Activated naive CD4-positive, alpha-beta T cell treated with anti-CD3 and anti-CD28 coated beads, Interleukin-2, amount 50 U/mL, for 24 hours (primary cell): Measurements from ENCODE around the gene STH.

Experiments used
- H3K27ac Mint-ChIP-seq: one replicate; pipeline ENCODE4 v1.8.0; 2021; ENCODE audit warnings: mild to moderate bottlenecking, mixed read lengths
- H3K27me3 Mint-ChIP-seq: one replicate; pipeline ENCODE4 v1.8.0; 2021; ENCODE audit warnings: mixed read lengths
- H3K36me3 Mint-ChIP-seq: one replicate; pipeline ENCODE4 v1.8.0; 2021; ENCODE audit warnings: mixed read lengths
- H3K4me1 Mint-ChIP-seq: one replicate; pipeline ENCODE4 v1.8.0; 2021; ENCODE audit warnings: mixed read lengths
- H3K4me3 Mint-ChIP-seq: one replicate; pipeline ENCODE4 v1.8.0; 2021; ENCODE audit warnings: mild to moderate bottlenecking, mixed read lengths
- H3K9me3 Mint-ChIP-seq: one replicate; pipeline ENCODE4 v1.8.0; 2021; ENCODE audit warnings: mixed read lengths

Gene STH

DNA sequence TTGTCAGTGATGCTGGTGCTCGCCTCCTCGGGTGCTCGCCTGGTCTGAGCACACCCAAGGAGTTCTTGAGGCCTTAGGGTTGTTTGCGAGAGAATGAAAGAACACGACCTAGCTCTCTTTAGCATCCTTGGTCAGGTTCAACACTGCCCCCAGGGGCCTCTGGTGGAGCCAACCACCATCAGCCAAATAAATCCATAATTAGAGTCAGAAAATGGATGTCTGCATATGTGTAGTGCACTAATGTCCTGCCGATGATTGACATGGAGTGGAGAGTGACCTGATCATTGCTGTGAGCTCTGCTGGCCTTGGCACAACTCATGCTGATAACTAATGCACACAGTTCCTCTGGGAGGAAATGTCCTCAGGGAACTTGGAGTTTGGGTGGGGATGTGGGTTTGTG, 8.2 kb upstream of the STH start:
- H3K36me3 Mint-ChIP-seq: no peaks in the 10 kb centered on the region
- no peak overlapping the region for H3K27ac Mint-ChIP-seq
- no peaks in the 10 kb centered on the region for H3K9me3 Mint-ChIP-seq
- no peak overlapping the region for H3K4me3 Mint-ChIP-seq
- H3K27me3 Mint-ChIP-seq: no peaks in the 10 kb centered on the region
- H3K4me1 Mint-ChIP-seq: no peaks in the 10 kb centered on the region

DNA sequence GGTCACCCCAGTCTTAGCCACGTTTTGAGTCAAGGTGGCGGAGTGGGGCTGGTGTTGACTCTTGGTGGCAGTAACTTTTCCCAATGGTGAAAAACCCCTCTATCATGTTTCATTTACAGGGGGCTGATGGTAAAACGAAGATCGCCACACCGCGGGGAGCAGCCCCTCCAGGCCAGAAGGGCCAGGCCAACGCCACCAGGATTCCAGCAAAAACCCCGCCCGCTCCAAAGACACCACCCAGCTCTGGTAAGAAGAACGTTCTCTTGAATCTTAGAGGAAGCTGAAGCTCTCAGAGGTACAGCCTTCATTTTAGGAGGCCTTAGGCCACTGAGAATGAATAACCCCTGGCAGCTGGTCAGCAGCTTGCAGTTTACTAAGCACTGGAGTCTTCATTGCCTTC, 7.7 kb upstream of the STH start:
- H3K27me3 Mint-ChIP-seq: no peaks in the 10 kb centered on the region
- no peaks in the 10 kb centered on the region for H3K4me1 Mint-ChIP-seq
- no peak overlapping the region for H3K27ac Mint-ChIP-seq
- no peak overlapping the region for H3K4me3 Mint-ChIP-seq
- H3K9me3 Mint-ChIP-seq: no peaks in the 10 kb centered on the region
- no peaks in the 10 kb centered on the region for H3K36me3 Mint-ChIP-seq

- Mint-ChIP-seq H3K36me3 (no peaks in the 10 kb centered on the region), H3K4me3 (no peak overlapping the region), H3K9me3 (no peaks in the 10 kb centered on the region), H3K4me1 (no peaks in the 10 kb centered on the region), H3K27ac (no peak overlapping the region), H3K27me3 (no peaks in the 10 kb centered on the region)
These were observed 6.9 kb upstream of the STH start for GRCh38 chr17:45992175-45992574.

GRCh38 chr17:45992904-45993303, 6.1 kb upstream of the STH start:
- Mint-ChIP-seq H3K4me1 (no peaks in the 10 kb centered on the region), H3K27me3 (no peaks in the 10 kb centered on the region), H3K27ac (no peak overlapping the region), H3K9me3 (no peaks in the 10 kb centered on the region), H3K36me3 (no peaks in the 10 kb centered on the region), H3K4me3 (no peak overlapping the region)

DNA sequence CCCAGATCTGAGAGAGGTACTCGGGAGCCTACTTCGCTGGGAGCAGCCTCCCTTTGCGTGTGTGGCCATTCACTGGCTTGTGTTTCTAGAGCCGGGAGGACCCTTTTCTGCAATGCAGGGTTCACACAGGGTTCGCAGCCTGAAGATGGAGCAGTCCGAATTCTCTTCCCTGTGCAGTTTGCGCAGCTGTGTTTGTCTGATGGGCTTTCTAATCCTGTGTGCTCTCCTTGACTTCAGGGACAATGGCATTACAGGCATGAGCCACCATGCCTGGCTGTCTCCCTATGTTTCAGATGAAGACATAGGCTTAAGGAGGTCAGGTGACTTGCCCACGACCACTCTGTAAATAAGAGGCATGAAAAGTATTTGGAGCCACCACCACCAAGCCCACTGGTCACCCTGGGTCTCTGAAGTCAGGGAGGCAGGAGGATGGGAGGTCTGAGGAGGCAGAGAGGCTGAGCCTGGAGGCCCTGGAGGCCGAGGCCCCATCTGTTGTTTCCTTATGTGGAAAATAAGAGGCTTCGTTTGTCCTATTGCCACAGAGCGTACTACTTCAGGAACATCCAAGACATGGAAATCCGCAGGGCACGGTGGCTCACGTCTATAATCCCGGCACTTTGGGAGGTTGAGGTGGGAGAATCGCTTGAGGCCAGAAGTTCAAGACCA, 5.0 kb upstream of the STH start:
- no peaks in the 10 kb centered on the region for H3K9me3 Mint-ChIP-seq
- H3K27me3 Mint-ChIP-seq: no peaks in the 10 kb centered on the region
- H3K27ac Mint-ChIP-seq: no peak overlapping the region
- H3K4me3 Mint-ChIP-seq: no peak overlapping the region
- no peaks in the 10 kb centered on the region for H3K4me1 Mint-ChIP-seq
- H3K36me3 Mint-ChIP-seq: no peaks in the 10 kb centered on the region

DNA sequence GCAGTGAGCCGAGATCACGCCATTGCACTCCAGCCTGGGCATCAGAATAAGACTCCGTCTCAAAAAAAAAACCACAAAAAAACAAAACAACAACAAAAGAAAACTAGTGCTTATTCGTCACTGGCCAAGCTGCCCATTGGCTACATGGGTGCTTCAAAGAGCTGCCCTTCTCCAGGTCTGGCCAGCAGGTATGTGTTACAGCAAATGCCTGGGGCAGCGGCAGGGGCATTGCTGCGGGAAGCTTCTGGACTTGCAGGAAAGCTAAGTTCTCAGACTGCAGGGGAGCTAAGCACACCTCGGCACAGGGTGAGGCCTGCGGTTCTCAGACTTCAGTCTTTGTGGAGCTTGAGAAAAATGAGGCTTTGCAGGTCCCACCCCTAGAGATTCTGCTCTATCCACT, 4.1 kb upstream of the STH start:
- Mint-ChIP-seq H3K36me3 (no peaks in the 10 kb centered on the region), H3K4me3 (no peak overlapping the region), H3K27ac (no peak overlapping the region), H3K9me3 (no peaks in the 10 kb centered on the region), H3K4me1 (no peaks in the 10 kb centered on the region), H3K27me3 (no peaks in the 10 kb centered on the region)

GRCh38 chr17:45995627-45996270, 3.3 kb upstream of the STH start:
- H3K36me3 Mint-ChIP-seq: no peaks in the 10 kb centered on the region
- no peak overlapping the region for H3K4me3 Mint-ChIP-seq
- no peaks in the 10 kb centered on the region for H3K27me3 Mint-ChIP-seq
- no peaks in the 10 kb centered on the region for H3K9me3 Mint-ChIP-seq
- no peaks in the 10 kb centered on the region for H3K4me1 Mint-ChIP-seq
- H3K27ac Mint-ChIP-seq: no peak overlapping the region

DNA sequence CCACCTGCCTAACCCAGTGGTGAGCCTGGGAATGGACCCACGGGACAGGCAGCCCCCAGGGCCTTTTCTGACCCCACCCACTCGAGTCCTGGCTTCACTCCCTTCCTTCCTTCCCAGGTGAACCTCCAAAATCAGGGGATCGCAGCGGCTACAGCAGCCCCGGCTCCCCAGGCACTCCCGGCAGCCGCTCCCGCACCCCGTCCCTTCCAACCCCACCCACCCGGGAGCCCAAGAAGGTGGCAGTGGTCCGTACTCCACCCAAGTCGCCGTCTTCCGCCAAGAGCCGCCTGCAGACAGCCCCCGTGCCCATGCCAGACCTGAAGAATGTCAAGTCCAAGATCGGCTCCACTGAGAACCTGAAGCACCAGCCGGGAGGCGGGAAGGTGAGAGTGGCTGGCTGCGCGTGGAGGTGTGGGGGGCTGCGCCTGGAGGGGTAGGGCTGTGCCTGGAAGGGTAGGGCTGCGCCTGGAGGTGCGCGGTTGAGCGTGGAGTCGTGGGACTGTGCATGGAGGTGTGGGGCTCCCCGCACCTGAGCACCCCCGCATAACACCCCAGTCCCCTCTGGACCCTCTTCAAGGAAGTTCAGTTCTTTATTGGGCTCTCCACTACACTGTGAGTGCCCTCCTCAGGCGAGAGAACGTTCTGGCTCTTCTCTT, 2.6 kb upstream of the STH start:
- Mint-ChIP-seq H3K27me3 (no peaks in the 10 kb centered on the region), H3K4me3 (no peak overlapping the region), H3K9me3 (no peaks in the 10 kb centered on the region), H3K36me3 (no peaks in the 10 kb centered on the region), H3K4me1 (no peaks in the 10 kb centered on the region), H3K27ac (no peak overlapping the region)

- Mint-ChIP-seq H3K36me3 (no peaks in the 10 kb centered on the region), H3K4me3 (no peak overlapping the region), H3K9me3 (no peaks in the 10 kb centered on the region), H3K27me3 (no peaks in the 10 kb centered on the region), H3K27ac (no peak overlapping the region), H3K4me1 (no peaks in the 10 kb centered on the region)
These were observed 1.9 kb upstream of the STH start for GRCh38 chr17:45997166-45997565.

GRCh38 chr17:45997624-45998023, 1.4 kb upstream of the STH start:
- H3K4me1 Mint-ChIP-seq: no peaks in the 10 kb centered on the region
- H3K36me3 Mint-ChIP-seq: no peaks in the 10 kb centered on the region
- H3K27me3 Mint-ChIP-seq: no peaks in the 10 kb centered on the region
- H3K9me3 Mint-ChIP-seq: no peaks in the 10 kb centered on the region
- H3K27ac Mint-ChIP-seq: no peak overlapping the region
- no peak overlapping the region for H3K4me3 Mint-ChIP-seq

DNA sequence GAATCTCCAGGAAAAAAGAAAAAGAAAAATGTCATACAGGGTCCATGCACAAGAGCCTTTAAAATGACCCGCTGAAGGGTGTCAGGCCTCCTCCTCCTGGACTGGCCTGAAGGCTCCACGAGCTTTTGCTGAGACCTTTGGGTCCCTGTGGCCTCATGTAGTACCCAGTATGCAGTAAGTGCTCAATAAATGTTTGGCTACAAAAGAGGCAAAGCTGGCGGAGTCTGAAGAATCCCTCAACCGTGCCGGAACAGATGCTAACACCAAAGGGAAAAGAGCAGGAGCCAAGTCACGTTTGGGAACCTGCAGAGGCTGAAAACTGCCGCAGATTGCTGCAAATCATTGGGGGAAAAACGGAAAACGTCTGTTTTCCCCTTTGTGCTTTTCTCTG, 845 bp downstream of the STH start:
- Mint-ChIP-seq H3K27ac (no peak overlapping the region), H3K9me3 (no peaks in the 10 kb centered on the region), H3K27me3 (no peaks in the 10 kb centered on the region), H3K36me3 (no peaks in the 10 kb centered on the region), H3K4me1 (no peaks in the 10 kb centered on the region), H3K4me3 (no peak overlapping the region)

DNA sequence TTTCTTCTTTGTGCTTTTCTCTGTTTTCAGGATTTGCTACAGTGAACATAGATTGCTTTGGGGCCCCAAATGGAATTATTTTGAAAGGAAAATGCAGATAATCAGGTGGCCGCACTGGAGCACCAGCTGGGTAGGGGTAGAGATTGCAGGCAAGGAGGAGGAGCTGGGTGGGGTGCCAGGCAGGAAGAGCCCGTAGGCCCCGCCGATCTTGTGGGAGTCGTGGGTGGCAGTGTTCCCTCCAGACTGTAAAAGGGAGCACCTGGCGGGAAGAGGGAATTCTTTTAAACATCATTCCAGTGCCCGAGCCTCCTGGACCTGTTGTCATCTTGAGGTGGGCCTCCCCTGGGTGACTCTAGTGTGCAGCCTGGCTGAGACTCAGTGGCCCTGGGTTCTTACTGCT, 1.2 kb downstream of the STH start:
- Mint-ChIP-seq H3K27me3 (no peaks in the 10 kb centered on the region), H3K4me1 (no peaks in the 10 kb centered on the region), H3K36me3 (no peaks in the 10 kb centered on the region), H3K4me3 (no peak overlapping the region), H3K27ac (no peak overlapping the region), H3K9me3 (no peaks in the 10 kb centered on the region)

DNA sequence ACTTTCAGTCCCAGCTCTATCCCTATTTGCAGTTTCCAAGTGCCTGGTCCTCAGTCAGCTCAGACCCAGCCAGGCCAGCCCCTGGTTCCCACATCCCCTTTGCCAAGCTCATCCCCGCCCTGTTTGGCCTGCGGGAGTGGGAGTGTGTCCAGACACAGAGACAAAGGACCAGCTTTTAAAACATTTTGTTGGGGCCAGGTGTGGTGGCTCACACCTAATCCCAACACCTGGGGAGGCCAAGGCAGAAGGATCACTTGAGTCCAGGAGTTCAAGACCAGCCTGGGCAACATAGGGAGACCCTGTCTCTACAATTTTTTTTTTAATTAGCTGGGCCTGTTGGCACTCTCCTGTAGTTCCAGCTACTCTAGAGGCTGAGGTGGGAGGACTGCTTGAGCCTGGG, 1.7 kb downstream of the STH start:
- Mint-ChIP-seq H3K27ac (no peak overlapping the region), H3K4me3 (no peak overlapping the region), H3K36me3 (no peaks in the 10 kb centered on the region), H3K4me1 (no peaks in the 10 kb centered on the region), H3K27me3 (no peaks in the 10 kb centered on the region), H3K9me3 (no peaks in the 10 kb centered on the region)

DNA sequence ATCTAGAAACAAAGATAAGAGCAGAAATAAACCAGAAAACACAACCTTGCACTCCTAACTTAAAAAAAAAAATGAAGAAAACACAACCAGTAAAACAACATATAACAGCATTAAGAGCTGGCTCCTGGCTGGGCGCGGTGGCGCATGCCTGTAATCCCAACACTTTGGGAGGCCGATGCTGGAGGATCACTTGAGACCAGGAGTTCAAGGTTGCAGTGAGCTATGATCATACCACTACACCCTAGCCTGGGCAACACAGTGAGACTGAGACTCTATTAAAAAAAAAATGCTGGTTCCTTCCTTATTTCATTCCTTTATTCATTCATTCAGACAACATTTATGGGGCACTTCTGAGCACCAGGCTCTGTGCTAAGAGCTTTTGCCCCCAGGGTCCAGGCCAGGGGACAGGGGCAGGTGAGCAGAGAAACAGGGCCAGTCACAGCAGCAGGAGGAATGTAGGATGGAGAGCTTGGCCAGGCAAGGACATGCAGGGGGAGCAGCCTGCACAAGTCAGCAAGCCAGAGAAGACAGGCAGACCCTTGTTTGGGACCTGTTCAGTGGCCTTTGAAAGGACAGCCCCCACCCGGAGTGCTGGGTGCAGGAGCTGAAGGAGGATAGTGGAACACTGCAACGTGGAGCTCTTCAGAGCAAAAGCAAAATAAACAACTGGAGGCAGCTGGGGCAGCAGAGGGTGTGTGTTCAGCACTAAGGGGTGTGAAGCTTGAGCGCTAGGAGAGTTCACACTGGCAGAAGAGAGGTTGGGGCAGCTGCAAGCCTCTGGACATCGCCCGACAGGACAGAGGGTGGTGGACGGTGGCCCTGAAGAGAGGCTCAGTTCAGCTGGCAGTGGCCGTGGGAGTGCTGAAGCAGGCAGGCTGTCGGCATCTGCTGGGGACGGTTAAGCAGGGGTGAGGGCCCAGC, 2.6 kb downstream of the STH start:
- H3K27ac Mint-ChIP-seq: no peak overlapping the region
- no peak overlapping the region for H3K4me3 Mint-ChIP-seq
- H3K4me1 Mint-ChIP-seq: no peaks in the 10 kb centered on the region

GRCh38 chr17:46002311-46002972, 3.4 kb downstream of the STH start:
- Mint-ChIP-seq H3K27me3 (no peaks in the 10 kb centered on the region), H3K9me3 (no peaks in the 10 kb centered on the region), H3K36me3 (no peaks in the 10 kb centered on the region), H3K4me3 (no peak overlapping the region), H3K4me1 (no peaks in the 10 kb centered on the region), H3K27ac (no peak overlapping the region)

More for the DNA sequence above, 2.6 kb downstream of the STH start:
- Mint-ChIP-seq H3K27me3 (no peaks in the 10 kb centered on the region), H3K36me3 (no peaks in the 10 kb centered on the region), H3K9me3 (no peaks in the 10 kb centered on the region)
